GM12872 (cell line): ENCODE measurements around the gene POLR2F.

Experiments used
- TF ChIP-seq, protein P1 (sequence below): IDR thresholded peaks from 3 replicates; pipeline ENCODE4 v1.5.1; 2011; ENCODE audit warnings: low read depth, mild to moderate bottlenecking, low read length, moderate library complexity; ENCODE audit not compliant: insufficient read depth

POLR2F gene

DNA sequence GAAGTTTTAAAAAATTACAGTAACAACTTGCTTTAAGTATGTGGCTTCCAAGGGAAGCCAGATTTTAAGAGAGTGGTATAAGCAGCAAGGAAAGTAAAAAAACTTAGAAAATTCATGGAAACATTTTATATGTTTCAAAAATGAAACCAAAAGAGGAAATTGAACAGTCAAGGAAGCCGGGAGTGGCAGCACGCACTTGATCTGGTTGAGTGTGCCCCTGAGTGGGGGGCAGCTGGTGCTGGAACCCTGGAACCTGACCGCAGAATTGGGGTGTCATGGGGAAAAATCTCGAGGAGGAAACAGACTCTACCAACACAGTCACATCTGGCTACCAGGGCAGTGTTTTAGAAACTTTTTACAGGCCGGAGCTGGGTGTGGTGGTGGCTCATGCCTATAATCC lies 33.4 kb upstream of the POLR2F start:
- TF ChIP-seq, protein P1, sequence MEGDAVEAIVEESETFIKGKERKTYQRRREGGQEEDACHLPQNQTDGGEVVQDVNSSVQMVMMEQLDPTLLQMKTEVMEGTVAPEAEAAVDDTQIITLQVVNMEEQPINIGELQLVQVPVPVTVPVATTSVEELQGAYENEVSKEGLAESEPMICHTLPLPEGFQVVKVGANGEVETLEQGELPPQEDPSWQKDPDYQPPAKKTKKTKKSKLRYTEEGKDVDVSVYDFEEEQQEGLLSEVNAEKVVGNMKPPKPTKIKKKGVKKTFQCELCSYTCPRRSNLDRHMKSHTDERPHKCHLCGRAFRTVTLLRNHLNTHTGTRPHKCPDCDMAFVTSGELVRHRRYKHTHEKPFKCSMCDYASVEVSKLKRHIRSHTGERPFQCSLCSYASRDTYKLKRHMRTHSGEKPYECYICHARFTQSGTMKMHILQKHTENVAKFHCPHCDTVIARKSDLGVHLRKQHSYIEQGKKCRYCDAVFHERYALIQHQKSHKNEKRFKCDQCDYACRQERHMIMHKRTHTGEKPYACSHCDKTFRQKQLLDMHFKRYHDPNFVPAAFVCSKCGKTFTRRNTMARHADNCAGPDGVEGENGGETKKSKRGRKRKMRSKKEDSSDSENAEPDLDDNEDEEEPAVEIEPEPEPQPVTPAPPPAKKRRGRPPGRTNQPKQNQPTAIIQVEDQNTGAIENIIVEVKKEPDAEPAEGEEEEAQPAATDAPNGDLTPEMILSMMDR: no peak

DNA sequence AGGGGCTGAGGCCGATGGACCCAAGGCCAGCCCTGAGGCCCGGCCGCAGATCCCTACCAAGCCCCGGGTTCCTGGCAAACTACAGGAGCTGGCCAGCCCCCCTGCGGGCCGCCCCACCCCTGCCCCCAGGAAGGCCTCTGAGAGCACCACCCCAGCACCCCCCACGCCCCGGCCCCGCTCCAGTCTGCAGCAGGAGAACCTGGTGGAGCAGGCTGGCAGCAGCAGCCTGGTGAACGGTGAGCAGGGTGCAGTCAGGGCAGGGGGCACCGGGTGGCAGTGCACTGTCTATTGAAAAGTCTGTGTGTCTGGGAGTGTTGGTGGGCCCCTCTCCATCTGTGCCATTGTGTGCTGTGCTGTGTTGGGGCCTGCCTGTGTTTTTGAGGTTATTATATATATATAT lies 31.3 kb upstream of the POLR2F start:
- TF ChIP-seq, protein P1: no peak

DNA sequence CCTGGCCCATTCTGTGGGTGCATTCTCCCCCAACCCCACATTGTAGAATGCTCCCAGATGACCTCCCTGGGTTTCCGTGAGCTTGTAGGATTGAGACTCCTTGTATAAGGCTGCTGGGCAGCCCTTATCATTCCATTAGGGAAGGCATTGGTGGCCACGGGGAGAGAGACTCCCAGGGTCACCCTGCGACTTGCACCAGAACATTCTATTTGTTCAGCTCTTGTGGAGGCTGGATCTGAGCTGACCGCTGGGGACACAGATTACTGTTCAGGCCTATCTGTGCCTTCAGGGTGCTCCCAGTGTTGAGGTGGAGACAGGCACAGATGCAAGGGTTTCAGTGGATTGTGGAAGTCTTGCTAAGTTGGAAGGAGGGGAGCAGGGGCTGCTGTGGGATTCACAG lies 29.6 kb upstream of the POLR2F start:
- TF ChIP-seq, protein P1: no peak

DNA sequence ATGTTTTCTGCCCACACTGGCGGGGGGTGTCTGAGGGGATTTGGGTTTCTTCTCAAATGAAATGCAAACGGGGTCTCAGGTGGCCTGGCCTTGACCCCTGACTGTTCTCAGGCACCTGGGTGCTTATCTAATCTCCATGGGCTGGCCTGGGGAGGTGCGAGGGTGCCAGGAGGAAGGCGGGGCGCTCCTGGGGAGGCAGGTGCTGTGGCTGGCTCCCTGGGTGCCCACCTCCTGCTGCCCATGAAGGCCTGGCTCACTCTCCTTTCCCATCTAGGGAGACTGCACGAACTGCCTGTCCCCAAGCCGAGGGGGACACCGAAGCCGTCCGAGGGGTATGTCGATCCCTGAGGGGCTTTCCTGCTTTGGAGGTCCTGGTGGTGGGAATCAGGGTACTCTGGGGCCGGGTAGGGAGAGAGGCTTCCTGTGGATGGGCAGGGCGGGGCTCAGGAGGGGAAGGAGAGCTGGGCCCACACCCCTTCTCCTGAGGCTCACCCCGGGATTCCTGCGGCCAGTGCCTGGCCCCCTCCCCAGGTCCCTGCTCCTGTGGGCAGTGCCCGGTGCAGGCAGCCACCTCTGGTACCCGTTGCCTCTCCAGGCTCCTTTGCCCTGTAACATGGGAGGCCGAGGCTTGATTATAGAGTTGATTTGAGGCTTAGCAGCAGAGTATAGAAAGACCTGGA lies 29.0 kb upstream of the POLR2F start:
- TF ChIP-seq, protein P1: no peak

DNA sequence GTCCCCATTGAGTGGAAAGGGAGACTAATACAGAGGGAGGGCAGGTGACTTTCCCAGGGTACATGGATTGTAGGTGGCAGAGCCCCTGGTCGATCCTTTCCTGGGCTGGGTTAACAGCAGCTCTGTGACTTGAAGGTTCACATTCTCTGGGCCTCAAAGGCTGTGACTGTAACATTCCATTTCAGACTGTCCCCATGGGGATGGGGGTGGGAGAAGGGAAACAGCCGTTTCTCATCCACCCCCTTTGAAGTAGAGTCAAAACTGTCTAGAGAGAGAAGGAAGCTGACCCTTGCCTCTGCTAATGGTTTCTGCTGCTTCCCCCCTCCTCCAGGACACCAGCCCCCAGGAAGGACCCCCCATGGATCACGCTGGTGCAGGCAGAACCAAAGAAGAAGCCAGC lies 28.2 kb upstream of the POLR2F start:
- TF ChIP-seq, protein P1: no peak

DNA sequence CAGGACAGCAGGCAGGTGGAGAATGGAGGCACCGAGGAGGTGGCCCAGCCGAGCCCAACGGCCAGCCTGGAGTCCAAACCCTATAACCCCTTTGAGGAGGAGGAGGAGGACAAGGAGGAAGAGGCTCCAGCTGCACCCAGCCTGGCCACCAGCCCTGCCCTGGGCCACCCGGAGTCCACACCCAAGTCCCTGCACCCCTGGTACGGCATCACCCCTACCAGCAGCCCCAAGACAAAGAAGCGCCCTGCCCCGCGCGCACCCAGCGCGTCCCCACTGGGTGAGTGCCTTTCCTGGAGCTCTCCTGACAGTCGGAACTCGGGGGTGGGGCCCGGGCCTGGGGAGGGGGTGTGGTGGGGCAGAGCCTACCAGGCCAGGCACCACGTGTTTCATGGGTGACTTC lies 27.7 kb upstream of the POLR2F start:
- TF ChIP-seq, protein P1: no peak

DNA sequence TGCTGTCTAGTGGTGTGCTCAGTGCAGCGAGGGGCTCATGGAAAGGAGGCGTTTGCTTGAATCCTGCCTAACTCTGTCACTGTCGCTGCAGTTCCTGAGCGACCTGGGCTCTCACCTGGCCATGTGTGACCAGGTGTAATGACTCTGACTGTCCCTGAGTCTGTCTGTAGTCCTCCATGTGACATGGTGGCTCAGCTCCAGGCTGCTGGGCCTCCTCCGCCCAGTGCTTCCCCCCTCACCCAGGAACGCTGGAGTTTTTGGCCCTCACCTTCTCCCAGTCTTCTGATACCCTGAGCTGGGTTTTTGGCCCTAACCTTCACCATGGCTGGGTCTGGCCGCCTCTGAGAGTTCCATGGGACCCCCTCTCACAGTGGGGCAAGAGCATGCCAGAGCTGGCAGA lies 27.1 kb upstream of the POLR2F start:
- TF ChIP-seq, protein P1: no peak
